RKO (cell line): ENCODE measurements around the gene NUB1.

Experiments used
- DNase-seq: peaks from one replicate; pipeline ENCODE4 v3.0.0-alpha.2; 2016; ENCODE audit warnings: low spot score

Gene NUB1

DNA sequence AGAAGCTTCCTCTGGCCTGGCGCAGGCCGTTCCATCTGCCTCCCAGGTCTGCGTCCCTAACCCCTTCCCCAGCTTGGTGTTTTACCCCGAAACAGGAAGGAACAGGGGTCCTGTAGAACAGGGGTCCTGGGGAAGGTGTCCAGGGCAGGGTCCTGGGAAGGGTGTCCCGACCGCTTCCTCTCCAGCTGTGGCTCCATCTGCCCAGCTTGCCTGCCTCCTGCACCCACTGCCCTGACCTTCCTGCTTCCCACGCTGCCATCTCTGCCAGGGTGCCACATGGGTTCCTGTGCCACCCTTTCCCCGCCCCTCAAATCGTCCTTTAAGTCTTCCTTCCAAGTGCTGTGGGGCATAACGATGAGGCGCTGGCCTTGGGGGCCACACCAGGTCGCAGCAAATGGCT is 35.8 kb downstream of the NUB1 start:
- no peak for DNase-seq

GRCh38 chr7:151378011-151378410 is 36.4 kb downstream of the NUB1 start:
- DNase-seq = no peak

- no peak for DNase-seq
These were observed 37.0 kb downstream of the NUB1 start for GRCh38 chr7:151378496-151379192.

GRCh38 chr7:151379193-151379520 is 37.5 kb downstream of the NUB1 start:
- DNase-seq = no peak

GRCh38 chr7:151379534-151380198 is 38.1 kb downstream of the NUB1 start:
- DNase-seq = no peak

DNA sequence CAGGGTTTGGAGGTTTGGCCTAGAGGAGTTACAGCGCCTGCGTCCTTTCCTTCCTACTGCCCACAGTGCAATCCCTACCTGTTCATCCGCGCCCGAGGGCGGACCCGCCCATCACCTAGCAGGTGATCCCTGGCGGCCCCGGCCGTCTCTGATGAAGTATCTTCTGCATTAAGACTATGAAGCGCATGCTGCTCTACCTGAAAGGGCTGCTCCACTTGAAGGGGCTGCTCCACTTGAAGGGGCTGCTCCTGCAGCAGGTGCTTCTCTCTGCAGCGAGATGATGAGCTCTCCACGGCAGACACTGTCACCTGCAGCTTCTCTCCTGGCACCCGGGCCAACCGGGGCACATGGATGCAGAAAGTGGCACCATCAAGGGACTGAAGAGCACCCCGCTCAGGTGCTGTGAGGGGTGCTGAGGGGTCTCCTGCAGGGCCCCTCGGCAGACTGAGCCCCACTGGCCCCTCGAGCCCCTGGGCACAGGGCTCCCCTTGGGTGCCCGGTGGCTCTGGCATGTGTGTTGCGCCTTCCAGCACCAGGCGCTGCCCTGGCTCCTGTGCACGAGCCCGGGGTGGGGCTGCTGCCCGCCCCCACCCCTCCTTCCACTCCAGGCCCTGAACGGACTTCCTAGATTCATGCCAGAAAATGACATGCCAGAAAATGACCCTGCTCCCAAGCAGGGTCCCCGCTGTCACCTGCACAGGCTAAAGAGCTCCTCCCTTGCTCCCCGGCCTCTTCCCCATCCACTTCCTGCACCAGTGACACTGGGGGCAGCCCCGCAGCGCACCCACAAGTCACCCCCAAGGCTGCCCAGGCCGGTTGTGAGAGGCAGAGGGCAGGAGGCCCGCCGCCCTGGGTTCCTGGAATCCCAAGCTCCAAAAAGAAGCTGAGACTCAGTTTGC is 38.8 kb downstream of the NUB1 start:
- DNase-seq = no peak

- no peak for DNase-seq
These were observed 39.4 kb downstream of the NUB1 start for GRCh38 chr7:151381098-151381347.

- DNase-seq = no peak
These were observed 39.9 kb downstream of the NUB1 start for GRCh38 chr7:151381348-151382078.

GRCh38 chr7:151382079-151382885 is 40.7 kb downstream of the NUB1 start:
- DNase-seq = no peak

GRCh38 chr7:151383638-151384351 is 42.2 kb downstream of the NUB1 start:
- no peak for DNase-seq

DNA sequence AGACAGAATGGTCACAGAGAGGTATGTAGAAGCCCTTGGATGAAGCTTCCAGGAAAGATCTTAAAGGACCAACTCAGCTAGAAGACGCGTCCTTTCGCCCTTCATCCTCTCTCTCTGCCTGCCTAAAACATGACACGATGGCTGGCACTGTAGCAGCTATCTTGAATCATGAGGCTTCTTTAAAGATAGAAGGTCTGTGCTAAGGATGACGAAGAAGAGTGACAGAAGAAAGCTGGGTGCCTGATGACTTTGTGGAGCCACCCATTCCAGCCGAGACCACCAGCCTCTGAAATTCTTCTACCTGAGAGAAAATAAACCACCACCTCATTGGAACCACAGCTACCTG is 42.7 kb downstream of the NUB1 start:
- no peak for DNase-seq

DNA sequence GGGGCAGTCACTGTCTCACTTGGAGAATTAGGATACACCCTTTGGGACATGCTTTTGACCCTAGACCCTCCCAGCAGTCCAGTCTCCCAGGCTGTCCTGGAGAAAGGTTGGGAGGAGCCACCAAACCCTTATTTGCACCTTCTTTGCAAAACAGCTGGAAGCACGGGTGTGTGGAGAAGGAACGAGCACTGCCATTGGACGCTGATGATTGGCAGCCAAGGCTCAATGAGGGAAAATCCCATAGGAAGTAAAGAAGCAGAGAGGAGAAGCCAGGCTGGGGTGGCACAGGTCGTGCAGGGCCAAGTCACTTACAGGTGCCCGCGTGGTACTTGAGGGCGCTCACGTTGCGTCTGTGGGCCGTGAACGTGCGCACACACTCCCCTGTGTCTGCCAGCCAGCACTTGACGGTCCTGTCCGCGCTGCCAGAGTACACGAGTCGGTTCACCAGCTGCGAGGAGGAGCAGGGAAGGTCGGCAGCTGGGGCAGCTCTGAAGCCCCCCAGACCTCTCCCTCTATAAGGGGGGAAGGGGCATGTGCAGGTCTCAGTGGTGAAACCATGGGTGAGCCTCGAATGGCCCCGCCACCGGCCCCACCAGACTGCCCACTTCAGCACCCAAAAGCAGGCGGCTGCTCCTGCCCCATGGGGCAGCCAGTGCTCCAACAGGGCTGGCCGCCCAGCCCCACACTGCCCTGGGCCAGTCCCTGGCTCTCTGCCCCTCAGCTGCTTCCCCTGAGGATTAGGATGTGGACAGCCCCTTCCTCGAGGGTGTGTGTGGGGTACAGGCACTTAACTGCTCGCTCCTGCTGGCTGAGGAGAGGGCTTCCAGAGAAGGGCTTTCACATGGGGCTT is 43.4 kb downstream of the NUB1 start:
- no peak for DNase-seq

DNA sequence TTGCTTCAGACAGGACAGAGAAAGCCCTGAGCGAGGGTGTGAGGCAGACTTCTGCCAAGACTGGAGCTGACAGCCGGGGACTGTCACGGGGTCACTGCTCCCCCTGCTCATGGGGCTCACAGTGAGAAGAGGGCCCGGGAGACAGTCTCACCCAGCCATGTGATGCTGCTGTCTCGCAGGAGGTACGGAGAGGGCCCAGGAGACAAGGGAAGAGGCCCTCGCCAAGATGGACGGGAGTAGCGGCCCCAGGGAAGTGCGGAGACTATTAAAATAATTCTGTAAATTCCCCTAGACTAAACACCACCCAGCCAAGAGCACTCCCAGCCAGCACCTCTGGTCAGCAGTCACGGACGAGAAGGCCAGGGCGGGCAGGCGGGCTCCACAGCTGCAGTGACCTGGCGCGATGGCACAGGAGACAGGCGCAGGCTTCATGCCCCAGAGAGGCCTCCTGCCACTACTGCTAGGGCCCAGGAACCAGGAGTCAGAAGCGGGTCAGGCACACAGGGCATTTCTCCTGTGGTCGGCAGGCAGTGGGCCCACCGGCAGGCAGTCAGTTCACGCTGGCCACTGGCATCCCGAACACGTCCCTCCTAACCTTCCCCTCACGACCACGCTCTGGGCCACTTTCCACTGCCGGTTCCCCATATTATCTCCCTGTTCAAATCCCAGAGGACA is 44.2 kb downstream of the NUB1 start:
- DNase-seq = no peak

DNA sequence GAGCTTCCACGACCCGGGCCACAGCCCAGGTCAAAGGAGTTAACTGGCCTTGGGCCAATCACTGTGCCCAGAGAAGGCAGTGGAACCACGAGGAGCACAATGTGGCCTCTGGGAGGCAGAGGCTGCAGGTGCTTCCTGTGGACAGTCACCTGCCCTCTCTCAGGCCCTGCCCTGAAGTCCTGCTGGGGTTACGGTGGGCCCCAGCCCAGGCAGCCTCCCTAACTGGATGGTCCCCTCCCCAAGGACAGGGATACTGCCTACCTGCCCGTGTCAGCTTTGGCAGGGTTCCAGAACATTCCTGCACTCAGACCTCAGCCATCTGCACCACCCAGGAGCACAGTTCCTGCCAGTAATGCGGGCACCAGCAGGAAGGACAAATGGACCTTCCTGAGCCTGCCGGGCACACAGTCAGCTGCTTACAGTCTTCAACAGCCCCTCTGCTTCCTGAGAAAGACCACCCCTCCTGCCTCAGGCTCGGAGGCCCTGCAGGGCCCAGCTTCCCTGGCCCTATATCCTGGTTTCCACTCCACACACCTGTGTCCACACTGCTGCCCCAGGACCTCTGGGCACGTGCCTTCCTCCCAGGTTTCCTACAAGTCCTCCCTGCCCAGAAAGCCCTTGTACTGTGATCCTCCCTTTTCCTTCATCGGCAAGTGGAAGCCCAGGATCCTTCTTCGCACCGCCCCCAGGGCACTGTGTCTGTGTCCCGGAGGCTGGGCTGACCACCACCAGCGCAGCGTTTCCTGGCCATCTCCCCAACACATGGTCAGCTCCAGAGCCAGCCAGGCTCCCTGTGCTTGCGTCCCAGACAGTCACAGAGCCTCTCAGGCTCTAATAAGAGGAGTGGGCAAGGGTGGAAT is 44.9 kb downstream of the NUB1 start:
- DNase-seq = no peak

DNA sequence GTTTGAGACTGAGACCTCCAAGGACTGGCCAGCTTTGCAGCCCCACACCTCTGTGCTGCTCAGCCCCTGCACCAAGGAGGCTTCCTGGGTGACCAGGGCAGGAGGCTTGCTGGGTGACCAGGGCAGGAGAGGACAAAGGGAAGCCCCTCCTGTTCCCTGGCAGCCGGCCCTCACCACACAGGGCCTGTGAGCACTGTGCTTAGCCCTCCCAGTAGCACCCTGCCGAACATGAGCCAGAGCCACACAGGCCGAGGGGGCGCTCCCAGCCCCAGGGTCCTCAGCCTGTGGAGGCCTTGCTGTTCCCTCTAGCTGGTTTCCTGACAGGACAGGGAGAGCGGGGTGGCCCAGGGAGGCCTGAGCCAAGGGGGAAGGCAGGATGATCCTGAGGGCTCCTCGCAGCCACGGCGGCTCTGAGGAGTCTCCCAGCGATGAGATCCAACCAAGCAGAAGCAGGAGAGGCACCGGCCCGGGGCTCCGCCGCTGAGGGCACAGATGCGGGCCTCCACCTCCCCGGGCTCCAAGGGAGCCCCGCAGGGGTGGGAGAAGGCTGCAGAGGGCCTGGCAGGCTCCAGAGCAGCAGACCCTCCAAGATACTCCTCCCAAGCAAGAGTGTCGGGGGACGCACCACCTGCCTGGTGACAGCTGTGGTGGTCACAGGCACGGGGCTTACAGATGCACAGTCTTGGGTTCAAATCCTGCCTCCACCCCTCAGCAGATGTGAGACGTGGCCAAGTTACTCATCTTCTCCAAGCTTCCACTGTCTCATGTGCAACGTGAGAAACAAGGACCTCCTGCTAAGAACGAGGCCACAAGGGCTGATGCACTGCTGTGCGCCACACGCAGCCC is 45.8 kb downstream of the NUB1 start:
- DNase-seq = no peak

GRCh38 chr7:151388007-151388297 is 46.3 kb downstream of the NUB1 start:
- DNase-seq = no peak

GRCh38 chr7:151388430-151388829 is 46.8 kb downstream of the NUB1 start:
- no peak for DNase-seq
